KBM-7 (cell line): ENCODE results near the gene ISG15.
"Not testable (repeated sequence)": the region's sequence is repeated elsewhere in the genome, so short reads cannot be mapped to it uniquely, and the experiment has no call there.

Source experiments
- DNase-seq: peaks from one replicate; pipeline ENCODE4 v3.0.0-alpha.2; 2015
- in situ Hi-C: fragments of 300-500 bp; cut with MboI; formaldehyde crosslinking; loops from 2 replicates; pipeline ENCODE4 v1.14.3; 2020; ENCODE audit warnings: low sequenced_read_pairs, low pct_unique_long_range_greater_than_20kb, mixed read lengths

Gene ISG15

DNA sequence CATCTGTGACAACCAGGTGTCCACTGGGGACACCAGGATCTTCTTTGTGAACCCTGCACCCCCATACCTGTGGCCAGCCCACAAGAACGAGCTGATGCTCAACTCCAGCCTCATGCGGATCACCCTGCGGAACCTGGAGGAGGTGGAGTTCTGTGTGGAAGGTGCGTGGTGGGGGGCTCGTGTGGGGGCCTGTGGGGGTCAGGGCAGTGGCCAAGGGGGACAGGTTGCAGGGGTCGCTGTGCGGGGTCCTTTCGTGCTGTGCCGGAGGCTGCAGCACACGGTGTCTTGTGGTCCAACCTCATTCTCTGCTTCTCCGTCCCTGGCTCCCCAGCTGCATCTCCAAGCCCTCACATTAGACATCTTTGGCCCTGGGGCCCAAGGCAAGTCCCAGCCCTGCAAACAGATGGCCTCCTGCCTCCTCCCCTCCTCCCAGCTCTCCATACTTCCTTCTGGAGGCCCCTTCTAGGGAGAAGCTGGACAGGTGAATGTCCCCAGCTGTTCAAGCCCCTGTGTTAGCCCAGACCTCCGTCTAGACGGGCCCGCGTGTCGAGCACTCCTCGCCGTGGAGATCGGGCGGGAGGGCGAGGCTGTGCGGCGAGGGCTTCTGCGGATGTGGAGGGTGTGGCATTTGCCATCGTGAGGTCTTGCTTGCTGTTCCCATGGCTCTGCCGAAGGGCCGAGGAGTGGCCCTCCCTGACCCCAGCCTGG is 9.2 kb downstream of the ISG15 start:
- in situ Hi-C loops: no loop called here
- no peak for DNase-seq

DNA sequence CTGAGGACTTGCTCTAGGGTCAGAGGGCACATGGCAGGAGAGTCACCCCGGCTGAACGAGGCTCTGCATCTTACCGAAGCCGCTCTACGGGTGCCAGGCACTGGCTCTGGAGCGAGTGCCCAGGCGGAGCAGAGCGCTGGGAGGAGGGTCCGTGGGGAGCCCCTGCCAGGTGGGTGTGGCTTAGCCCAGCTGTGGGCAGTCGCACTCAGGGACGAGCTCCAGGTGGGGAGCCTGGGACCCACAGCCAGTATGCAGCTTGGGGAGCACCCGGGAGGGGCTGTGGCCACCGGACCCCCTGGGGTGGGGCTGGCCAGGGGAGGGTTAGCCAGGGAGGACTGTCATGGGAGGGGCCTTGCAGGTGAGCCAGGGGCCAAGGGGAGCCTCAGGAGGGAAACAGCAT is 10.4 kb downstream of the ISG15 start:
- no peak for DNase-seq
- in situ Hi-C loops: no loop called here

DNA sequence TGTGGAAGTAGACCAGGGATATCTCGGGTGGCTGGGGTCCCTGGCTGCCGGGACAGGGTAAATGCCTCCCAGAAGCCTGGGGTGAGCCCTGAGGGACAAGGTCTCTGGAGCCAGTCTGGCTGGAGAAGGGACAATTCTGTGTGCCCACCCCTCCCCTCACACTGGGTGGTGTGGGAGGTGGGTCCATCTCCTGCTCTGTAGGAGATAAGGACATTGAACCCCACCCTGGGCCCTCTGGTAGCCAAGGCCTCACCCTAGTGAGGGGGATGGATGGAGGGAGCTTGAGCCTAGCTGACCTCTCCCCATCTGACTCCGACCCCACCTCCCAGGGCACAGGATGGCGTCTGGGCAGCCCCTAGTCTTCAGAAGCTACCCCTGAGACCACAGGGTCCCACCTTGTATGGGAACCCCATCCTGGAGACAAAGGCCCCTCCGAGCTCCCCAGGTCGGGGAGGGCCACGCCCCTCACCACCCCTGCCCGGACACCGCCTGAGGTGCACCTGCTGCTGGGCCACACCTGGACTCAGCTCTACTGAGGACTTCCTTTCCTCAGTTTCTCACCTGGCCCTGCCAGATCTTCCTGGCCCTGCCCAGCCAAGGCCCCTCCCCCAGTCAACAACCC is 11.0 kb downstream of the ISG15 start:
- in situ Hi-C loops: no loop called here
- DNase-seq: no peak

DNA sequence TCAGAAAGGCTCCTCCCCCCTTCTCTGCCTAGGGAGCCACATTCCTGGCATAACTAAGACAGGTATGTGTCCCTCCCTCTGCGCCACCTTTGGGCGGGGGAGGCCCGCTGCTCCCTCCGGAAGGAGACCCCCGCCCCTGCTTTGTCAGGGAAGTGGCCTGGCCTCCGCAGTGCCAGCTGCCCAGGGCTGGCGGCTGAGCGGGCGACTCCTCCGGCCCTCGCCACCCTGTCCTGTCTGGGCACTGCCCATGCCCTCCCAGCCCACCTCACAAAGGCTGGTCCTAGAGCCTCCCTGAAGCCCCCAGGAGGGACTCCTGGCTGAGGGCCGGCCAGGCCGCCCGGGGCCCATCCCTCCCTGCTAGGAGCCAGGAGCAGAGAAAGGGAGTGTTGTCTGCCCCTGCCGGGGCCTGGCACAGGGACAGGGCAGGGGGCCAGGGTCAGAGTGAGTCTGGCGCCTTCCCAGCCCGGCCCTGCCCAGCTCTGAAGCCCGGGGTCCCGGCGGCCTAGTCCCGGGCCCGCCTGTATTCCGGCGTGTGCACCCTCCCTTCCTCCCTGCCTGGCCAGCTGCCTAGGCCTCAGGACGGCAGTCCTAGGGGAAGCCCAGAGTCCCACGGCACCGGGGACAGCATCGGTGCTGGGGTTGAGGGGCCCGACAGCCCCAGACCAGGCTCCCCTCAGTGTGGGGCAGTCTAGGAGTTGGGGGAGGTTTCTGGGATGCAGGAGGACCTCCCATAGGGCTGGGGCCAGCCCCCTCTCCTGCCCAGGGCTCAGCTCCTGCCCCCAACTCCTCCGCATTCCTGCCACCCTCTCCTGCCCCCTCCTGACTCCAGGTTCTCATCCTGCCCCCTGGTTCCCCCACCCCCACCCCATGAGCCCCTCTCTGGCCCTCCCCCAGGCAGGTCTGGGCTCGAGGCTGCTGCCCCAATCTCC is 11.7 kb downstream of the ISG15 start:
- no peak for DNase-seq
- in situ Hi-C loops: no loop called here

DNA sequence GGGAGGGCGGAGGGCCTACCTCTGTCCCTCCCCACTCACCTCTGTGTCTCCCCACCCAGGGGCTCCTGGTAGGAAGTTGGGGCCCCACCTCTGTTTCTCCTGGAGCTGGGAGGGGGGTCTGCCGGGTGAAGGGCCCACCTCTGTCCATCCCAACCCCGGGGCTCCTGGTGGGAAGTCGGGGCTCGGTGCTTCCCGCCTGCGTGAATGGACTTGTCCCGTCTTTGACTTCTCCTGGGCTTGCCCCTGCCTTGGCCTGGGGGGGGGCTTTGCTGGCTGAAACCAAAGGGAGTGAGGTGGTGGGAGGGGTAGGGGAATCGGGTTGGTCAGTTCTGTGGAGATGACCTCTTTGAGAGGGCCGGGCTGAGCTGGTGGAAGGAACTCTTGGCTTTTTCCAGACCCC is 12.4 kb downstream of the ISG15 start:
- in situ Hi-C loops: no loop called here
- no peak for DNase-seq

DNA sequence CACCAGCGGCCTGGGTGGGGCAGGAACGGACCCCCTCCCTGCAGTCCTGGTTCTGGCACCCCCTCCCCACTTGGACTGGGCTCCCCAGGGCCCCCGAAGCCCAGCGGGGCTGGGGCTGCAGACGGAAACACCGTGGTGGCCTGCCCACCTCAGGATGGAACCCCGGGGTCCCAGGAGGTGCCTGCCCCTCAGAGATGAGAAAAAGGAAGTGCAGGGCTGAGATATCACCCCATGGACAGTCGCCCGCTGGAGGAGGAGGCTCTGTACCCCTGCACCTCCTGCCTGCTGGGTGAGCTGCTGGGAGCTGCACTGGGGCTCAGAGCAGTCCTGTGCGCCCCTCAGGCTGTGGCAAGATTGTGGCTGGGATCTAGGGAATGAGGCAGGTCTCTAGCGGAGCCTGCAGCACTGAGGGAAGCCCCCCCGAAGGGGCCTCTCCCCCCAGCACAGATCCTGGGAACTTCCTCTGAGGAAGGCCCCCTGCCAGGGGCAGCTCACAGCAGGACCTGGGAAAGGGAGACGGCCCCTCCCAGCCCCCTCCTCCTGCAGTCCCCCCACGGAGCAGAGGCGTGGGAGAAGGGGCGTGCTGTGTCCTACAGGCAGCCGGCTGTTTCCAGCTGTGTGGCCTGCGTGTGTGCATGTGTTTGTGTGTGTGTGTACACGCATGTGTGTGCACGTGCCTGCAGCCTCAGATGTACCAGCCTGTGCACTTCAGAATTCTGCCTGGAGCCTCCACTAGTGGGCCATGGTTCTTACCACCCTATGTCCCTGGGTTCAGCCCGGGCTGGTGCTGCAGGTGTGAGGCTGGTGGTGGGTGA is 13.5 kb downstream of the ISG15 start:
- in situ Hi-C loops: no loop called here
- DNase-seq: no peak

DNA sequence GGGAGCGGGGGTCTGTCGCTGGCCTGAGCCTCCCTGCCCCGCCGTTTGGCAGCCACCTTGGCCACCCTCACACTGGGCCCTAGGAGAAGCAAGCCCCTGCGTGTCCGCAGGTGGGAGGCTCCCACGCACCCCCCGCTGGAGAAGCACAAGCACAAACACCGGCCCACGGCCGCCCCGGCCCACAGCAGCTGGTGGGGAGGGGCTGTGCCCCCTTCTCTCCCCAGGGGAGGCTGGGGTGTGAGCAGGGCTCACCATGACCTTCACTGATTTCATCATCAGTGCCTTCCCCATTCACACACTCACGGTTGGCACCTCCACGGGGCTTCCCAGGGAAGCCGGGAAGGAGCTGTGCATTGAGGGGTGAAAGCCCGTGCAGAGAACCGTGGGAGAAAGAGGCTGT is 14.5 kb downstream of the ISG15 start:
- in situ Hi-C loops: no loop called here
- no peak for DNase-seq

DNA sequence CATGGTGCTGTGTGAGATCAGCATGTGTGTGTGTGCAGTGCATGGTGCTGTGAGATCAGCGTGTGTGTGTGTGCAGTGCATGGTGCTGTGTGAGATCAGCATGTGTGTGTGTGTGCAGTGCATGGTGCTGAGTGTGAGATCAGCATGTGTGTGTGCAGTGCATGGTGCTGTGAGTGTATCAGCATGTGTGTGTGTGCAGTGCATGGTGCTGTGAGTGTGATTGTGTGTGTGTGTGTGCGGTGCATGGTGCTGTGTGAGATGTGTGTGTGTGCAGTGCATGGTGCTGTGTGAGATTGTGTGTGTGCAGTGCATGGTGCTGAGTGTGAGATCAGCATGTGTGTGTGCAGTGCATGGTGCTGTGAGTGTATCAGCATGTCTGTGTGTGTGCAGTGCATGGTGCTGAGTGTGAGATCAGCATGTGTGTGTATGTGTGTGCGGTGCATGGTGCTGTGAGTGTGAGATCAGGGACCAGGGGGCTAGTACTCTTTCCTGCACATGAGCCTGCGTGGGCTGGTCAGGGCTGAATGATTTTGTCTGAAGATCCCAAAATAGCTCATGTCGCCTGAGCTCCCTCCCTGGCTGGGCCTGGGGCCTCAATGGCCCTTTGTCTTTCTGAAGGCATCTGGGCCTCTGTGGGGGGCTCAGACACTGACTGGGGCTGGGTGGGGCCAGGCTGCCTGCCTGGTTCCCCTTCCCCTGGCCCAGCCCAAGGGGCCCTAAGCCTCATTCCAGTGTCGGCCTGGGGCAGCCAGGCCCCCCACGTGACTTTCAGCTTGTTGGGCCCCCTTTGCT is 17.8 kb downstream of the ISG15 start:
- DNase-seq: peak; percentile 23
- in situ Hi-C loops: not testable (repeated sequence)

DNA sequence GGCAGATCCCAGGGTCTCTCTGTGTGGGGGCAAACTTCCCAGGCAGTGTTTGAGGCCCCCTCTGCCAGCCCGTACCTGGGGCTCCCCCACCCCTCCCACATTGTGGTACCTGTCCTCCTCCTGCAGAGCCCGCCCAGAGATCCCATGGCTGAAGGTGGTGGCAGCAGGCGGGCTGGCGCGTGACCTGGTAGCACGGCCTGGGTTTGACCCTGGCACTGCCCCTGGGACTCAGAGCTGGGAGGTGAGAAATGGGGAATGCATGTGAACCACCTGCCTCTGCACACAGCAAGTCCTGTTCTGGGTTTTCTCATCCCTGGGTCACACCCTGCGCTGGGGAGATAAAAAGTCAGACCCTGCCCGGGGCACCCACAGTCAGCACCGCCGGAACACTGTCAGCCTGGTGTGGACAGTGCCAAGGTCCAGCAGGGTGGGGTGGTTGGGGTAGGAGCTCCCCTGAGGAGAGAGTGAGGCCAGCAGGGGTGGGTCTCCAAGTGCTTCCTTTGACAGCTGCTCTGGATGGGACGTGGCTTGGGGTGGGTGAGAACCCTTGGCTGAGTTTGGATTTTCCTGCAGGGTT is 18.4 kb downstream of the ISG15 start:
- in situ Hi-C loops: no loop called here
- no peak for DNase-seq

DNA sequence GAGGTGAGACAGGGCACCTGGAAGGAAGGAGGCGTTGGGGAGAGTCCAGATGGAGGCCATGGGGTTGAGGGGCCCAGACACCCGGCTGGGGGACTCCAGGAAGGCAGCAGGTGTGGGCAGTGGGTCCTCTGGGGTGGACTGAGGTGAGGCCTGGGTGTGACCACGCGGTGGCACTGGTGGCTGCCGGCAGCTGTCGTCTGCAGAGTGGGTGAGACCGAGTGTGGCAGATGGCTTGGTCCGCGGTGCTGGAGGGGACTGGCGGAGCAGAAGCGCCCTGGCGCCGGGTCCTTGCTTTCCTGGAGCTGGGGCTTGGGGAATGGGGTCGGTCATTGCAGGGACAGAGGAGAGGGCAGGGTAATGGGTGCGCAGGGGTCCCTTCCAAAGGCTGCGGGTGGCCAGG is 19.1 kb downstream of the ISG15 start:
- in situ Hi-C loops: no loop called here
- no peak for DNase-seq

DNA sequence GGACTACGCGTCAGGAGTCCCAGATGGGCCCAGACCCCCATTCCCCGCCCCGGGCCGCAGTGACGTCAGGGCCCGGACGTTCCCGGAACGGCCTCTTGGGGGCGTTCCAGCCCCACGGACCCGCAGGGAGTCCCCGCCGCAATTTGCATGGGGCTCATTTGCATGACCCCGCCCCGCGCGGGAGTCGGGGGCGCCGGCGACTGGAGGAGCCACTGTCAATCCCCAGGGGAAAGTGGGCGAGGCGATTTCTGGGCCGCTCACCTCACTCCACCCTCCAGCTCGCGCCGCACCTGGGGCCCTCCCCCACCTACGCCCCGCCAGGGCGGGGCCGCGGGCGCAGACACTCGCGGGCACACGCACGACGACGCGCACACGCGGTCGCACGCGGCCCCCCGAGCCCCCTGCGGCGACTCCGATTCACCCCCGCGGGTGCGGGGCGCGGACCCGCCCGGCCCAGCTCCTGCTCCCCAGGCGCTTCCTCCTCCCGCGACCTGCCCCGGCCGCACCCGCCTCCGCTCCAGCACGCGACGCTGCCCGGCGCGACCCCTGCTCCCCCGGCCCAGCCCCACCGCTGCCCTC is 19.8 kb downstream of the ISG15 start:
- in situ Hi-C loops: no loop called here
- DNase-seq: peak; percentile 95

DNA sequence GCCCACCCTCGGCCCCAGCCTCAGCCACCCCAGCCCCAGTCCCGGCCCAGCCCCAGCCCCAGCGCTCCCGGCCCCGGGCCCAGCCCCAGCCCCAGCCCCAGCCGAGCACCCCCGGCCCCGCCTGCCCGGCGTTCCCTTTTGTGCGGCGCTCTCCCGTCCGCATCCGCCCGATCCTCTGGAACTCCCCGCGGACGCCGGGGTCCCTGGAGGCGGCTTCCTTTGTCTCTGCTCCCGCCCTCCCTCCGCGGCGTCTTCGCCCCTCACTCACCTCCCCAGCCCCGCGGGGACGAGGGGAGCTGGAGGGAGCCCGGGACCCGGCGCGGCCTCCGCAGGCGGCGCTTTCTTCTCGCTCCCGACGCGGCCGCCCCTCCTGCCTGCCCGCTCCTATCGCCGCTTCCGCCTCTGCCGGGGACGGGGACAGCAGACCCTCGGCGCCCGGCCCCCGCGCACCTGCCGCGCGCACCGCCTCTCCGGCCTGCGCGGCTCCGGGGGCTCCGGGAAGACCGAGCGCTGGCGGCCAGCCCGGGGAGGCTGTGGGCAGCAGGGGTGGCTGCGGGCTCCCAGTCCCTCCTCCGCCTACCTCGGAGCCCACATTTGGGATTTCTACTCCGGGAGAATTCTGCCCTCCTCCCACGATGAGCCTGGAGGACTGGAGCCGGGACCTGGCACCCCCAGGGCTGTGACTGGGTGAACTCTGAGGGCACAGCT is 20.6 kb downstream of the ISG15 start:
- DNase-seq: no peak
- in situ Hi-C loops: no loop called here

DNA sequence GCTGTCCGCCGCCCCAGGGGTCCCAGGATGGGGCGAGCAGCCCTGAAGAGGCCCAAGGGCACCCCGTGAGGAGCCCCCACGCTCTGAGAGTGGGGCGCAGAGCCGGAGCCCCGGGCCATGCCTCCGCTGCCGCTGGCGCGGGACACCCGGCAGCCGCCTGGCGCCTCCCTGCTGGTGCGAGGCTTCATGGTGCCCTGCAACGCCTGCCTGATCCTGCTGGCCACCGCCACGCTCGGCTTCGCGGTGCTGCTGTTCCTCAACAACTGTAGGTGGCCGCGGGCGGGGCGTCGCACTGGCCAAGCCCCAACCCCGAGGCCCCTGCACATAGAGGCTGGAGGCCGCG is 21.1 kb downstream of the ISG15 start:
- DNase-seq: no peak
- in situ Hi-C loops: no loop called here

DNA sequence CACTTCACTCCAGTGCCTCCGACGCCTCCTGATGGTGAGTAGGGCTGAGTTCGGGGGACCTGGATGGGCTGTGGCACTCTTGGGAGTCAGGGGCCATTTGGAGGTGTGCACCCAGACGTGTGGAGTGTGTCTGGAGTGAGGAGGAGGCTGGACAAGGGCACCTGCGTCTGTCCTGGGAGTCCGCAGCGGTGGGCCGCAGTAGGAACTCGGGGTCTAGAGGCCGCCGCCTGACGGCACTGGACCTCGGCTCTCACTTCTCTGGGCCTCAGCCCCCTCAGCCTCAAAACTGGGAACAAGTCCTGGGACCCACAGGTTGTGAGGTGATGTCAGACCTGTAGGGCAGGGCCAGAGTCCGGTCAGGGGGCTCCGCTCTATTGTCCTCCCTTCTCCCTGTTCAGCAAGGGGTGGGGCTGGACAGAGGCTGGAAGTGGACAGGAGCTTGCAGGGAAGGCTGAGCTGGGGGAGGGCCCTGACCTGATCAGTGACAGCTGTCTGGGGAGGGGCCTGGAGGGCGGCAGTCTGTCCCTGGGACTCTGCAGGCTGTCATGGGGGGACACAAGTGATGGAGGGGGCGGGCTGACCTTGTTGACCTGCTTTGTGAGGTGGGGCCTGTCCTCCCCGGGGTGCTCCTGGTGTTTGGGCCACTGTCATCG is 22.1 kb downstream of the ISG15 start:
- in situ Hi-C loops: no loop called here
- DNase-seq: no peak

DNA sequence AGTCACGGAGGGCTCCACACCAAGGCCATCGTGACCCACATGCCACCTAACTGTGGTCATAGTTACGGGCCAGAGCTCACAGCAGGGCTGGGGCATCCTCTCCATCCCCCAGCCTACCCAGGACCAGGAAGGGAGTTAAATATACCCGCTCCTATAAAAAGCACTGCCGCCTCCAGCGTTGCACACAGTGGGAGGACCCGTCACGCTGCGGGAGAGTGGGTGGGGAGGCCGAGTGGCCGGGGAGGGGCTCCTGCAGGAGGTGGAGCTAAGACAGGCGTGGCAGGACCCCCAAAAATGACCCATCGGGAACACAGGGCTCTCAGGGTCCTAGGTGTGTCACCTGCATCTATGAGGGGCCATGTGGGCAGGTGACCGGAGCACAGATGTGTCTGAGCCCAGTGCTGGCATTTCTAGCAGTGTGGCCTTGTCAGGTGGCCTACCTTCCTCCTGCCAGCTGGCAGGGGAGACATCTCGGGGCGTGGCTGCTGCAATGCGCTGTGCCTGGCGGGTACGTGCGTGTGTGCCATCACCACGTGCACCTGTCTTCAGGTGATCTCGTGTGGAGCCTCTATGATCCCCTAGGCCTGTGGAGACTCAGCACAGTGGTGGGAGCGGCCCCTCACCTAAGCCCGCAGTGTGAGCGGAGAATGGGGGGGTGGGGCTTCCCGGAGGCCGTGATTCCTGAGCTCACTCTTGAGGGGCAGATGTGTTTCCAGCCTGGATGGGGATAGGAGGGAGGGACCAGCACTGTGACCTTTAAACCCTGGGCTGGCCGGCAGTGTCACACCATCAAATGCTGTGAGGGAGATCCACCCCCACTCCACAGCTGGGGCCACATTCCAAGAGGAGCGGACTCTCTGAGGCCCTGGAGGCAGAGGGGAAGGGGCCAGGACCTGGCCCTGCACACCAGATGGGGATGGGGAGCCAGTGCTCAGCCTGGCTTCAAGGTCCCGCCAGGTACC is 24.4 kb downstream of the ISG15 start:
- no peak for DNase-seq
- in situ Hi-C loops: no loop called here

DNA sequence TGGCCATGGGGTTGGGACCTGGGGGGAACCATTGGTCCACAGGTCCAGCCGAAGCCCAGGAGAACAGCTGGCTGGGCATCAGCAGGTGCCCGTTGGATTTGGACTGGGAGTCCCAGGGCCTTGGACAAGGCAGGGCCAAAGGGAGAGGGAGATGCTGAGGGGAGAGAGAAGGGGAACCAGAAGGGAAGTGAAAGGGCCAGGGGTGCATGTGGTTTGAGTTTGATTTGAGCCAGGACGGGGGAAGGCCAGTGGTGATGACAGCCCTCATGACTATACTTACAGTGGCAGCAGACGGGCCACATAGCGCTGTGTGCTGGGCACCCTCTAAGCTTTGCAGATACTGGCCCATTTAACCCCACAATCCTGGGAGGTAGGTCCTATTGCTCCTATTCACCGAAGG is 25.4 kb downstream of the ISG15 start:
- in situ Hi-C loops: no loop called here
- peak; percentile 45 for DNase-seq
